Mammary epithelial cell (primary cell): ENCODE results near the gene RTN4RL2.

Experiments used
- EZH2 ChIP-seq: IDR thresholded peaks from 2 replicates; pipeline ENCODE4 v1.6.1; 2012; ENCODE audit warnings: low read length, inconsistent platforms, borderline replicate concordance
- TF ChIP-seq, protein P1 (sequence below), 2 donors: IDR thresholded peaks in 1 of 2; conservative IDR thresholded peaks in 1 of 2; 2 replicates each; pipeline ENCODE4 v1.5.1; 2011 to 2012; ENCODE audit warnings: inconsistent platforms in 2 of 2, low read length in 2 of 2, mild to moderate bottlenecking in 2 of 2, control low read depth in 1 of 2, low read depth in 1 of 2; ENCODE audit not compliant: insufficient read depth in 1 of 2; ENCODE audit errors: extremely low read depth in 1 of 2

GRCh38 chr11:57434640-57435546, 25.4 kb upstream of the RTN4RL2 start:
- TF ChIP-seq EZH2, result no peak
- TF ChIP-seq, protein P1, sequence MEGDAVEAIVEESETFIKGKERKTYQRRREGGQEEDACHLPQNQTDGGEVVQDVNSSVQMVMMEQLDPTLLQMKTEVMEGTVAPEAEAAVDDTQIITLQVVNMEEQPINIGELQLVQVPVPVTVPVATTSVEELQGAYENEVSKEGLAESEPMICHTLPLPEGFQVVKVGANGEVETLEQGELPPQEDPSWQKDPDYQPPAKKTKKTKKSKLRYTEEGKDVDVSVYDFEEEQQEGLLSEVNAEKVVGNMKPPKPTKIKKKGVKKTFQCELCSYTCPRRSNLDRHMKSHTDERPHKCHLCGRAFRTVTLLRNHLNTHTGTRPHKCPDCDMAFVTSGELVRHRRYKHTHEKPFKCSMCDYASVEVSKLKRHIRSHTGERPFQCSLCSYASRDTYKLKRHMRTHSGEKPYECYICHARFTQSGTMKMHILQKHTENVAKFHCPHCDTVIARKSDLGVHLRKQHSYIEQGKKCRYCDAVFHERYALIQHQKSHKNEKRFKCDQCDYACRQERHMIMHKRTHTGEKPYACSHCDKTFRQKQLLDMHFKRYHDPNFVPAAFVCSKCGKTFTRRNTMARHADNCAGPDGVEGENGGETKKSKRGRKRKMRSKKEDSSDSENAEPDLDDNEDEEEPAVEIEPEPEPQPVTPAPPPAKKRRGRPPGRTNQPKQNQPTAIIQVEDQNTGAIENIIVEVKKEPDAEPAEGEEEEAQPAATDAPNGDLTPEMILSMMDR (conservative IDR thresholded peaks at IDR 0.05 in 1 of 2, IDR thresholded peaks at IDR 0.05 in 1 of 2; ENCODE audit: extremely low read depth in 1 of 2, insufficient read depth in 1 of 2, low read depth in 1 of 2, low read length in 2 of 2), result no peak
